ENCODE results near the gene E4F1. TPM values are rescaled to one million over a fixed set of nuclear protein-coding genes. Genes with fewer than 3 reads are reported as not detected.

E4F1 gene
- total and polyA plus RNA-seq, 2 donors (not counting 1 experiment from before 2014, with no cell fraction given): 6.7 to 31.2 TPM

DNA sequence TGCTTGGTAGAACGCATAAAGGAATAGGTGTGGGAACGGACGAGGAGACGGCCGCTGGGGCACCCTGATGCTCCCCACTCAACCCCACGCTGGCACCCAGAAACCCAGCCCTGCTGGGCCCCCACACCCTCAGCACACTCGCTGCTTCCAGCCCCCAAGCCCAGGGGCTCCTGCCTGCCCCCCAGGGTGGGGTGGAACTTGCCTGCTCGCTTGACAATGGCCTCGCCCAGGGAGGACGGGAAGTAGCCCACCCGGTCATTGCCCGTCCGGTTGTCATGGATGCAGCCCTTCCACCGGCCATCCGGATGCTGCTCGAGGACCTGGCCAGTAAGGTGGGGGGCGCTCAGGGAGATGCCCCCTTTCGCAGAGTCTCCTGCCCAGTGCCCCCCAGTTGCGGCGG lies 36.9 kb upstream of the E4F1 start:
- H2AFZ ChIP-seq (ENCODE audit: low read length): no peak overlapping the region
- no peaks in the 10 kb centered on the region for H3K9me3 ChIP-seq (ENCODE audit: control insufficient read depth, insufficient read depth, low read depth, low read length)
- H4K20me1 ChIP-seq (ENCODE audit: control insufficient read depth, extremely low read depth, insufficient read depth, low read length): no peaks in the 10 kb centered on the region
- no peak for TF ChIP-seq EZH2 (IDR thresholded peaks at IDR 0.05; ENCODE audit: low read length, missing control alignments)
- TF ChIP-seq, protein P1, sequence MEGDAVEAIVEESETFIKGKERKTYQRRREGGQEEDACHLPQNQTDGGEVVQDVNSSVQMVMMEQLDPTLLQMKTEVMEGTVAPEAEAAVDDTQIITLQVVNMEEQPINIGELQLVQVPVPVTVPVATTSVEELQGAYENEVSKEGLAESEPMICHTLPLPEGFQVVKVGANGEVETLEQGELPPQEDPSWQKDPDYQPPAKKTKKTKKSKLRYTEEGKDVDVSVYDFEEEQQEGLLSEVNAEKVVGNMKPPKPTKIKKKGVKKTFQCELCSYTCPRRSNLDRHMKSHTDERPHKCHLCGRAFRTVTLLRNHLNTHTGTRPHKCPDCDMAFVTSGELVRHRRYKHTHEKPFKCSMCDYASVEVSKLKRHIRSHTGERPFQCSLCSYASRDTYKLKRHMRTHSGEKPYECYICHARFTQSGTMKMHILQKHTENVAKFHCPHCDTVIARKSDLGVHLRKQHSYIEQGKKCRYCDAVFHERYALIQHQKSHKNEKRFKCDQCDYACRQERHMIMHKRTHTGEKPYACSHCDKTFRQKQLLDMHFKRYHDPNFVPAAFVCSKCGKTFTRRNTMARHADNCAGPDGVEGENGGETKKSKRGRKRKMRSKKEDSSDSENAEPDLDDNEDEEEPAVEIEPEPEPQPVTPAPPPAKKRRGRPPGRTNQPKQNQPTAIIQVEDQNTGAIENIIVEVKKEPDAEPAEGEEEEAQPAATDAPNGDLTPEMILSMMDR (conservative IDR thresholded peaks at IDR 0.05 in 1 of 2, IDR thresholded peaks at IDR 0.05 in 1 of 2; ENCODE audit: low read depth in 1 of 2, low read length in 2 of 2): no peak
- H3K4me3 ChIP-seq (replicated peaks in 1 of 4; ENCODE audit: control extremely low read depth in 1 of 4, insufficient read depth in 1 of 4, low read depth in 3 of 4, low read length in 4 of 4): no peak overlapping the region
- no peaks in the 10 kb centered on the region for H3K36me3 ChIP-seq (ENCODE audit: control insufficient read depth, insufficient read depth, low read length)
- no peaks in the 10 kb centered on the region for H3K79me2 ChIP-seq (ENCODE audit: control insufficient read depth, insufficient read depth, low read length)
- H3K27me3 ChIP-seq (ENCODE audit: control insufficient read depth, insufficient read depth, low read length): no peaks in the 10 kb centered on the region
- H3K4me2 ChIP-seq (ENCODE audit: extremely low read depth, insufficient read depth, low read length): no peak overlapping the region
- no peaks in the 10 kb centered on the region for H3K4me1 ChIP-seq (ENCODE audit: control insufficient read depth, extremely low read depth, insufficient read depth, low read length)
- no peak overlapping the region for H3K27ac ChIP-seq (ENCODE audit: insufficient read depth, low read length)
- H3K9ac ChIP-seq (ENCODE audit: insufficient read depth, low read length): no peak overlapping the region
- no peak for DNase-seq (ENCODE audit: low read depth in 2 of 2)

DNA sequence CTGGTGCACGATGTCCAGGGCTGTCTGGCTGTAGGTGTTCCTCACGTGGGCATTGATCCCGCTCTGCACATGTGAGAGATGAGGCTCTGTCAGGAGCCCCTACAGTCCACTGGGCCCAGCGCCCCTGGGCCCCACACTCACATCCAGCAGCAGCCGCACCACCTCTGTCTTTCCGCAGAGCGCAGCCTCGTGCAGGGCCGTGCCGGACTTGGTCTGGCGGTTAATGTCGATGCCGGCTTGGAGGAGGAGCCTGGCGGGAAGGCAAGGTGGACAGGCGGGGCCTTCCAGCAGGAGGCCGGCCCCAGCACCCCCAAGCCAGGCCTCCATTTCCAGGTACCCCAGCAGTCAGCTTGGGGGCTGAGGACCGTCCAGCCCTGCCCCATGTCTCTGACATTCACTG lies 36.2 kb upstream of the E4F1 start:
- Histone ChIP-seq H3K36me3 (ENCODE audit: control insufficient read depth, insufficient read depth, low read length) (no peaks in the 10 kb centered on the region), H4K20me1 (ENCODE audit: control insufficient read depth, extremely low read depth, insufficient read depth, low read length) (no peaks in the 10 kb centered on the region), H3K79me2 (ENCODE audit: control insufficient read depth, insufficient read depth, low read length) (no peaks in the 10 kb centered on the region), H3K27me3 (ENCODE audit: control insufficient read depth, insufficient read depth, low read length) (no peaks in the 10 kb centered on the region), H3K9me3 (ENCODE audit: control insufficient read depth, insufficient read depth, low read depth, low read length) (no peaks in the 10 kb centered on the region), H3K4me2 (ENCODE audit: extremely low read depth, insufficient read depth, low read length) (no peak overlapping the region), H3K9ac (ENCODE audit: insufficient read depth, low read length) (no peak overlapping the region), H2AFZ (ENCODE audit: low read length) (no peak overlapping the region), H3K4me1 (ENCODE audit: control insufficient read depth, extremely low read depth, insufficient read depth, low read length) (no peaks in the 10 kb centered on the region), H3K4me3 (replicated peaks in 1 of 4; ENCODE audit: control extremely low read depth in 1 of 4, insufficient read depth in 1 of 4, low read depth in 3 of 4, low read length in 4 of 4) (no peak overlapping the region), H3K27ac (ENCODE audit: insufficient read depth, low read length) (no peak overlapping the region)
- TF ChIP-seq EZH2 (IDR thresholded peaks at IDR 0.05; ENCODE audit: low read length, missing control alignments): no peak
- TF ChIP-seq, protein P1 (conservative IDR thresholded peaks at IDR 0.05 in 1 of 2, IDR thresholded peaks at IDR 0.05 in 1 of 2; ENCODE audit: low read depth in 1 of 2, low read length in 2 of 2): no peak
- no peak for DNase-seq (ENCODE audit: low read depth in 2 of 2)

DNA sequence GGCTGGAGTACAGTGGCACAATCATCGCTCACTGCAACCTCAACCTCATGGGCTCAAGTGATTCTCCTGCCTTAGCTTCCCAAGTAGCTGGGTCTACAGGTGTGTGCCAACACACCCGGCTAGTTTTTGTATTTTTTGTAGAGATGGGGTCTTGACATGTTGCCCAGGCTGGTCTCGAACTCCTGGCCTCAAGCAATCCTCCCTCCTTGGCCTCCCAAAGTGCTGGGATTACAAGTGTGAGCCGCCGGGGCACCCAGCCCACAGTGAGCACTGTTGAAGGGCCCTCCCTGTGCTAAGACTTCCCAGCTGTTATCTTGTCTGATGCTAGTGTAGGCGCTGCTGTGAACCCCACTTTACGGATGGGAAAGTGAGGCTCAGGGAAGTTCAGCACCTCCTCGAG lies 35.0 kb upstream of the E4F1 start:
- H3K79me2 ChIP-seq (ENCODE audit: control insufficient read depth, insufficient read depth, low read length): no peaks in the 10 kb centered on the region
- no peak for DNase-seq (ENCODE audit: low read depth in 2 of 2)
- no peaks in the 10 kb centered on the region for H3K4me1 ChIP-seq (ENCODE audit: control insufficient read depth, extremely low read depth, insufficient read depth, low read length)
- no peaks in the 10 kb centered on the region for H3K36me3 ChIP-seq (ENCODE audit: control insufficient read depth, insufficient read depth, low read length)
- no peaks in the 10 kb centered on the region for H3K9me3 ChIP-seq (ENCODE audit: control insufficient read depth, insufficient read depth, low read depth, low read length)
- no peaks in the 10 kb centered on the region for H4K20me1 ChIP-seq (ENCODE audit: control insufficient read depth, extremely low read depth, insufficient read depth, low read length)
- no peak overlapping the region for H3K9ac ChIP-seq (ENCODE audit: insufficient read depth, low read length)
- no peak overlapping the region for H3K4me2 ChIP-seq (ENCODE audit: extremely low read depth, insufficient read depth, low read length)
- no peak overlapping the region for H3K27ac ChIP-seq (ENCODE audit: insufficient read depth, low read length)
- H2AFZ ChIP-seq (ENCODE audit: low read length): no peak overlapping the region
- H3K4me3 ChIP-seq (replicated peaks in 1 of 4; ENCODE audit: control extremely low read depth in 1 of 4, insufficient read depth in 1 of 4, low read depth in 3 of 4, low read length in 4 of 4): no peak overlapping the region
- TF ChIP-seq EZH2 (IDR thresholded peaks at IDR 0.05; ENCODE audit: low read length, missing control alignments): no peak
- H3K27me3 ChIP-seq (ENCODE audit: control insufficient read depth, insufficient read depth, low read length): no peaks in the 10 kb centered on the region

Measured in fibroblast of lung (primary cell).